H1 (cell line): Measurements from ENCODE around the gene ZNF624. TPM values are rescaled to one million over a fixed set of nuclear protein-coding genes. Genes with fewer than 3 reads are reported as not detected.

ENCODE experiments used
- CTCF ChIA-PET: fragments of 300-600 bp; sonication (Branson Sonifier 250); formaldehyde crosslinking; loops from one replicate; lab custom pipeline; 2021; ENCODE audit not compliant: partially characterized antibody; lab: Charles Lee
- POLR2A ChIA-PET: fragments of 300-600 bp; sonication (Branson Sonifier 250); formaldehyde crosslinking; loops from one replicate; lab custom pipeline; 2021; ENCODE audit warnings: inconsistent platforms; ENCODE audit not compliant: partially characterized antibody; lab: Charles Lee
- DNase-seq, 2 experiments: peaks; one replicate each; pipeline versions ENCODE4 v3.0.0 to v3.0.0-alpha.2; 2010 to 2022; ENCODE audit warnings: low spot score in 2 of 2, low read depth in 1 of 2, mixed read lengths in 1 of 2
- FAIRE-seq: peaks from 2 replicates; lab custom pipeline; 2011; peaks lifted over from hg19 to GRCh38; lab: Jason Lieb, UNC
- H2AFZ ChIP-seq: 2 replicates; pipeline ENCODE4 v1.8.1; 2012; ENCODE audit warnings: low read length, inconsistent platforms
- H2AK5ac ChIP-seq: 2 replicates; pipeline ENCODE4 v1.6.1; 2013; ENCODE audit warnings: low read depth, low read length
- H2BK120ac ChIP-seq: replicated peaks from 2 replicates; pipeline ENCODE3; 2013; ENCODE audit warnings: low read depth, low read length, inconsistent platforms
- H2BK12ac ChIP-seq: 2 replicates; pipeline ENCODE4 v1.6.1; 2013; ENCODE audit warnings: low read depth, low read length
- H2BK15ac ChIP-seq: 2 replicates; pipeline ENCODE4 v1.6.1; 2013; ENCODE audit warnings: low read length
- H2BK20ac ChIP-seq: 2 replicates; pipeline ENCODE4 v1.6.1; 2013; ENCODE audit warnings: low read length
- H2BK5ac ChIP-seq: 2 replicates; pipeline ENCODE4 v1.6.1; 2013; ENCODE audit warnings: low read depth, low read length
- H3K14ac ChIP-seq: 2 replicates; pipeline ENCODE4 v1.6.1; 2013; ENCODE audit warnings: inconsistent platforms; ENCODE audit not compliant: insufficient read length
- H3K18ac ChIP-seq: 2 replicates; pipeline ENCODE4 v1.6.1; 2013; ENCODE audit warnings: low read length; ENCODE audit errors: extremely low read depth
- H3K23ac ChIP-seq: 2 replicates; pipeline ENCODE4 v1.6.1; 2013; ENCODE audit warnings: inconsistent platforms; ENCODE audit not compliant: insufficient read length
- H3K23me2 ChIP-seq: 2 replicates; pipeline ENCODE4 v1.6.1; 2013; ENCODE audit warnings: low read depth, low read length
- H3K27ac ChIP-seq: 2 replicates; pipeline ENCODE4 v1.6.1; 2011; ENCODE audit warnings: low read depth, low read length, inconsistent platforms
- H3K27me3 ChIP-seq, 4 experiments: replicated peaks in 1 of 4; 1 replicate in 1 of 4; 2 replicates in 3 of 4; pipeline versions ENCODE4 v1.6.1 to v1.8.1; 2011 to 2013; ENCODE audit warnings: low read length in 3 of 4, mild to moderate bottlenecking in 3 of 4, inconsistent platforms in 2 of 4, mixed read lengths in 2 of 4, moderate library complexity in 1 of 4; ENCODE audit not compliant: control insufficient read depth in 3 of 4, insufficient read depth in 3 of 4; ENCODE audit errors: extremely low read depth in 1 of 4
- H3K36me3 ChIP-seq, 4 experiments: 2 replicates each; pipeline versions ENCODE4 v1.6.1 to v1.8.1; 2011 to 2013; ENCODE audit warnings: mild to moderate bottlenecking in 4 of 4, low read length in 3 of 4, moderate library complexity in 2 of 4, control low read depth in 1 of 4, inconsistent platforms in 1 of 4; ENCODE audit not compliant: insufficient read depth in 4 of 4, control insufficient read depth in 2 of 4
- H3K4ac ChIP-seq: replicated peaks from 2 replicates; pipeline ENCODE3; 2013; ENCODE audit warnings: low read length, low read depth, mixed read lengths, inconsistent platforms; ENCODE audit not compliant: insufficient read length
- H3K4me1 ChIP-seq, 4 experiments: replicated peaks in 1 of 4; 1 replicate in 1 of 4; 2 replicates in 3 of 4; pipeline versions ENCODE4 v1.6.1 to v1.8.1; 2011 to 2013; ENCODE audit warnings: low read length in 3 of 4, inconsistent platforms in 2 of 4, mixed read lengths in 1 of 4; ENCODE audit not compliant: insufficient read depth in 4 of 4, control insufficient read depth in 3 of 4
- H3K4me2 ChIP-seq, 2 experiments: 2 replicates each; pipeline versions ENCODE4 v1.6.1 to v1.8.1; 2011 to 2013; ENCODE audit warnings: low read depth in 2 of 2, low read length in 2 of 2, control low read depth in 1 of 2, inconsistent platforms in 1 of 2, mild to moderate bottlenecking in 1 of 2; ENCODE audit not compliant: insufficient read depth in 1 of 2
- H3K4me3 ChIP-seq, 4 experiments: fragments of 200-600, 300-600 bp in 1 of 4; sonication (generic), shearing (Covaris generic), sonication (Bioruptor Twin) in 1 of 4; 2 replicates each; pipeline versions ENCODE4 v1.5.1 to v1.8.1; 2011 to 2016; ENCODE audit warnings: low read length in 4 of 4, low read depth in 3 of 4, control low read depth in 2 of 4, inconsistent platforms in 2 of 4, mild to moderate bottlenecking in 2 of 4, mixed read lengths in 1 of 4, moderate library complexity in 1 of 4; ENCODE audit not compliant: insufficient read depth in 2 of 4; ENCODE audit errors: extremely low read depth in 1 of 4
- H3K56ac ChIP-seq: replicated peaks from 2 replicates; pipeline ENCODE3; 2013; ENCODE audit warnings: low read depth, mild to moderate bottlenecking, mixed read lengths, low read length, inconsistent platforms; ENCODE audit not compliant: insufficient read length
- H3K79me1 ChIP-seq: 2 replicates; pipeline ENCODE4 v1.6.1; 2013; ENCODE audit warnings: low read depth, low read length, control low read depth
- H3K79me2 ChIP-seq, 2 experiments: 2 replicates each; pipeline versions ENCODE4 v1.6.1 to v1.8.1; 2012 to 2013; ENCODE audit warnings: low read length in 2 of 2, mild to moderate bottlenecking in 2 of 2, inconsistent platforms in 1 of 2; ENCODE audit not compliant: insufficient read depth in 2 of 2, control insufficient read depth in 1 of 2
- H3K9ac ChIP-seq, 4 experiments: replicated peaks in 1 of 4; 1 replicate in 1 of 4; 2 replicates in 3 of 4; pipeline versions ENCODE4 v1.6.1 to v1.8.1; 2011 to 2013; ENCODE audit warnings: low read depth in 3 of 4, low read length in 3 of 4, control low read depth in 2 of 4, mild to moderate bottlenecking in 2 of 4, moderate library complexity in 2 of 4, inconsistent platforms in 1 of 4; ENCODE audit errors: extremely low read depth in 1 of 4
- H3K9me3 ChIP-seq, 2 experiments: 2 replicates each; pipeline versions ENCODE4 v1.6.1 to v1.8.1; 2012 to 2013; ENCODE audit warnings: mild to moderate bottlenecking in 2 of 2, moderate library complexity in 2 of 2, control low read depth in 1 of 2, inconsistent platforms in 1 of 2, low read depth in 1 of 2, low read length in 1 of 2, mixed read lengths in 1 of 2; ENCODE audit not compliant: insufficient read depth in 2 of 2
- H4K20me1 ChIP-seq, 2 experiments: replicated peaks in 1 of 2; 2 replicates each; pipeline versions ENCODE3 to v1.8.1; 2011 to 2013; ENCODE audit warnings: inconsistent platforms in 2 of 2, low read length in 2 of 2, mild to moderate bottlenecking in 1 of 2; ENCODE audit not compliant: insufficient read depth in 2 of 2, control insufficient read depth in 1 of 2
- H4K5ac ChIP-seq: 2 replicates; pipeline ENCODE4 v1.6.1; 2013; ENCODE audit warnings: low read length, low read depth, mixed read lengths, inconsistent platforms; ENCODE audit not compliant: insufficient read length
- H4K8ac ChIP-seq: 2 replicates; pipeline ENCODE4 v1.8.0; 2013; ENCODE audit warnings: mild to moderate bottlenecking, moderate library complexity, low read length, inconsistent platforms; ENCODE audit not compliant: insufficient read depth; ENCODE audit errors: extremely low read depth
- H4K91ac ChIP-seq: replicated peaks from 2 replicates; pipeline ENCODE3; 2013; ENCODE audit warnings: low read length, mixed read lengths, inconsistent platforms; ENCODE audit not compliant: insufficient read length
- KDM1A ChIP-seq: fragments of 200-600, 300-600 bp; sonication (generic); IDR thresholded peaks from 2 replicates; pipeline ENCODE4 v1.7.1; 2016; ENCODE audit warnings: mild to moderate bottlenecking, low read length, borderline replicate concordance
- WGBS, 2 experiments: shearing (Covaris generic) in 1 of 2; methylation state at CpG; one replicate each; pipeline versions ENCODE4 v1.1.6 to v1.1.7; 2013 to 2015; ENCODE audit warnings: low lambda C conversion rate in 2 of 2, mixed read lengths in 2 of 2, inconsistent platforms in 1 of 2, low coverage in 1 of 2, missing lambda C conversion rate in 1 of 2; ENCODE audit not compliant: insufficient replicate concordance in 2 of 2, insufficient coverage in 1 of 2, insufficient read length in 1 of 2; ENCODE audit errors: extremely low coverage in 1 of 2, missing lambda C conversion rate in 1 of 2; 5-methylcytosine and 5-hydroxymethylcytosine counted together
- polyA plus RNA-seq, 7 experiments: library from polyadenylated mRNA; depleted of rRNA in 3 of 7; stranded (reverse) in 5 of 7; unstranded in 2 of 7; fragments of >200 nt in 5 of 7; fragments of 200-250 nt in 2 of 7; gene quantifications; 1 replicate in 5 of 7; 2 replicates in 1 of 7; 4 replicates in 1 of 7; pipeline versions ENCODE4 v1.2.1 to v1.2.3, GENCODE V29; 2011 to 2013; ENCODE audit warnings: missing spikeins in 2 of 7, mixed read lengths in 2 of 7
- total RNA-seq: library from RNA; stranded (reverse); fragmentation: NEBNext Ultra II Directional; extraction: Animal tissue kit (Norgen Biotek cat#: 25700); gene quantifications from 2 replicates; pipeline ENCODE4 v1.2.1, GENCODE V29; 2021

The ZNF624 gene
- total and polyA plus RNA-seq, 2 of the 8 experiments (the other 6 are each of a cell fraction or from before 2014, with no cell fraction given) = 0.39 to 2.5 TPM

DNA sequence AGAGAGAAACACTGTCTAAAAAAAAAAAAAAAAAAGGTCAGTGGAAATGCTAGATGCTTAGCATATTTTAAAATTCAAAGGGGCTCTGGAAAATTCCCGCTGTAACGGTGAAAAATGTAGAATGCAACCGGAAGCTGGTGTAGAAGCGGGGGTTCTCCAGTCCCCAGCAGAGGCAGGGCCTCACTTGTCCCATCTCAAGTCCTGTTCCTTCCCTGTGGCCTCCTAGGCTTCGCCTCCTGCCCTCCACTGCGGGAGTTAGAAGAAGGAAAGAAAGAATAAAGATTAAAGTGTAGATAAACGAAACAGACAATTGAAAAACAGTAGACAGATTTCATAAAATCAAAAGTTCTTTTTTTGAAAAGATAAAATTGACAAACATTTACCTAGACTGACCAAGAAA is 69.9 kb downstream of the ZNF624 start:
- H4K91ac ChIP-seq = no peak overlapping the region
- DNase-seq = no peak
- POLR2A ChIA-PET = no interaction called here
- WGBS, 2 experiments = 67% methylated on average over 7 of the region's 7 CpGs; no CpG with 5 or more reads in 1 of the 2 experiments
- H4K5ac ChIP-seq = no peak overlapping the region
- H3K4me1 ChIP-seq = no peaks in the 10 kb centered on the region
- no peaks in the 10 kb centered on the region for H3K79me1 ChIP-seq
- no peak overlapping the region for H2AFZ ChIP-seq
- no peak overlapping the region for H3K14ac ChIP-seq
- no peak overlapping the region for H4K8ac ChIP-seq
- H3K27me3 ChIP-seq = peaks cover 2 to 15% (median 9%) of the 10 kb centered on the region in 4 experiments
- H3K4me2 ChIP-seq = peak overlapping the region; percentile 55 to 76; a peak in 2 of 4 replicates
- H2BK120ac ChIP-seq = no peak overlapping the region
- H3K23me2 ChIP-seq = no peaks in the 10 kb centered on the region; the same call in 1 of the 2 replicates
- no peaks in the 10 kb centered on the region; a peak in 1 of 4 replicates for H3K9me3 ChIP-seq
- no peaks in the 10 kb centered on the region for H4K20me1 ChIP-seq
- no peaks in the 10 kb centered on the region for H3K79me2 ChIP-seq
- TF ChIP-seq KDM1A = no peak
- no peak overlapping the region for H2BK12ac ChIP-seq
- no peak overlapping the region for H2AK5ac ChIP-seq
- H3K18ac ChIP-seq = no peak overlapping the region
- no peak for FAIRE-seq
- no peak overlapping the region for H2BK5ac ChIP-seq
- H3K23ac ChIP-seq = no peak overlapping the region
- H2BK20ac ChIP-seq = no peak overlapping the region
- no peaks in the 10 kb centered on the region for H3K36me3 ChIP-seq
- no peak overlapping the region for H2BK15ac ChIP-seq
- peak overlapping the region in 1 of 4 experiments; percentile 58; a peak in 2 of 8 replicates for H3K4me3 ChIP-seq
- H3K27ac ChIP-seq = no peak overlapping the region
- CTCF ChIA-PET = interaction anchor here (0.6 to 2.2 kb wide), 12 partner anchors 8 to 1627 kb away, joined by 3 to 10 read pairs (median 4); partner anchors contain the start of genes CCDC144A and ZNF287
- no peak overlapping the region for H3K56ac ChIP-seq
- no peak overlapping the region for H3K4ac ChIP-seq
- no peak overlapping the region for H3K9ac ChIP-seq
